ENCODE measurements around the gene SLX4.

DNA sequence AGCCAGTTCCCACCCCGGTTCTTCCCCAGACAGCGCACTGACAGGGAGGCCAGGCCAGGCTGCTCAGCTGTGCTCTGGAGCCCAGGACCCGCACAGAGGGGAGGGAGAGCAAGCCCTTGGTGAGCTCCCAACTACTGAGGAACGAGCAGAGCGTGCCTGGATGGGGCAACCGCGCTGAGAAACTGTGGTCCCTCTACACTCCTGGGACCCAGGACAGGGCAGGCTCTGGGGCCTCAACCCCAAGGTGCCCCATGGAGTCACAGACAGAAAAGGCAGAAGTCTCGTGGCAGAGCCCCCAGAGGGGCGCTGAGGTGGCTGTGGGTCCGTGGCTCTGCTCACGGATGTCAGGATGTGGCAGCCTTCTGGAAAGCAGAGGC is 16.3 kb downstream of the SLX4 start:
- TF ChIP-seq, protein P1, sequence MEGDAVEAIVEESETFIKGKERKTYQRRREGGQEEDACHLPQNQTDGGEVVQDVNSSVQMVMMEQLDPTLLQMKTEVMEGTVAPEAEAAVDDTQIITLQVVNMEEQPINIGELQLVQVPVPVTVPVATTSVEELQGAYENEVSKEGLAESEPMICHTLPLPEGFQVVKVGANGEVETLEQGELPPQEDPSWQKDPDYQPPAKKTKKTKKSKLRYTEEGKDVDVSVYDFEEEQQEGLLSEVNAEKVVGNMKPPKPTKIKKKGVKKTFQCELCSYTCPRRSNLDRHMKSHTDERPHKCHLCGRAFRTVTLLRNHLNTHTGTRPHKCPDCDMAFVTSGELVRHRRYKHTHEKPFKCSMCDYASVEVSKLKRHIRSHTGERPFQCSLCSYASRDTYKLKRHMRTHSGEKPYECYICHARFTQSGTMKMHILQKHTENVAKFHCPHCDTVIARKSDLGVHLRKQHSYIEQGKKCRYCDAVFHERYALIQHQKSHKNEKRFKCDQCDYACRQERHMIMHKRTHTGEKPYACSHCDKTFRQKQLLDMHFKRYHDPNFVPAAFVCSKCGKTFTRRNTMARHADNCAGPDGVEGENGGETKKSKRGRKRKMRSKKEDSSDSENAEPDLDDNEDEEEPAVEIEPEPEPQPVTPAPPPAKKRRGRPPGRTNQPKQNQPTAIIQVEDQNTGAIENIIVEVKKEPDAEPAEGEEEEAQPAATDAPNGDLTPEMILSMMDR (IDR thresholded peaks at IDR 0.05), result no peak
- no peak for TF ChIP-seq EZH2 (IDR thresholded peaks at IDR 0.05; ENCODE audit: borderline replicate concordance, insufficient read depth, low read depth, low read length, poor library complexity, severe bottlenecking)
